ENCODE results near the gene SETD1A. TPM values are rescaled to one million over a fixed set of nuclear protein-coding genes. Genes with fewer than 3 reads are reported as not detected.

Gene SETD1A
- total RNA-seq, 1 experiment from 2014 or later, result 15.8 TPM

GRCh38 chr16:31006589-31006988 lies 49.0 kb downstream of the SETD1A start:
- H3K36me3 Mint-ChIP-seq (ENCODE audit: insufficient read depth, unreplicated experiment), result no peaks in the 10 kb centered on the region
- no peaks in the 10 kb centered on the region for H3K4me1 Mint-ChIP-seq (ENCODE audit: insufficient read depth, unreplicated experiment)
- ChIA-PET CTCF (no interaction called here), POLR2A (no interaction called here)
- H3K27me3 Mint-ChIP-seq (ENCODE audit: insufficient read depth, unreplicated experiment), result peaks cover 25% of the 10 kb centered on the region
- intact Hi-C loops (cut with micrococcal nuclease), result no loop called here
- no peaks in the 10 kb centered on the region for H3K9me3 Mint-ChIP-seq (ENCODE audit: unreplicated experiment)
- DNase-seq (ENCODE audit: unreplicated experiment), result no peak
- no TSS peak for BruUV-seq (replicated peaks)
- no peak for TF ChIP-seq CTCF (IDR thresholded peaks at IDR 0.05; ENCODE audit: unreplicated experiment)
- H3K27ac Mint-ChIP-seq (ENCODE audit: low read depth, unreplicated experiment), result no peak overlapping the region
- H3K4me3 Mint-ChIP-seq (ENCODE audit: unreplicated experiment), result no peak overlapping the region

GRCh38 chr16:31007684-31008083 lies 50.1 kb downstream of the SETD1A start:
- intact Hi-C loops (cut with micrococcal nuclease), result no loop called here
- Mint-ChIP-seq H3K4me3 (ENCODE audit: unreplicated experiment) (no peak overlapping the region), H3K4me1 (ENCODE audit: insufficient read depth, unreplicated experiment) (no peaks in the 10 kb centered on the region), H3K36me3 (ENCODE audit: insufficient read depth, unreplicated experiment) (no peaks in the 10 kb centered on the region), H3K9me3 (ENCODE audit: unreplicated experiment) (no peaks in the 10 kb centered on the region), H3K27ac (ENCODE audit: low read depth, unreplicated experiment) (no peak overlapping the region), H3K27me3 (ENCODE audit: insufficient read depth, unreplicated experiment) (peaks cover 36% of the 10 kb centered on the region)
- CTCF ChIA-PET, result no interaction called here
- no peak for DNase-seq (ENCODE audit: unreplicated experiment)
- no TSS peak for BruUV-seq (replicated peaks)
- no peak for TF ChIP-seq CTCF (IDR thresholded peaks at IDR 0.05; ENCODE audit: unreplicated experiment)
- POLR2A ChIA-PET, result interaction anchor here (0.7 kb wide), 1 partner anchor 13 kb away, joined by 3 read pairs; no protein-coding TSS in a partner anchor

GRCh38 chr16:31008149-31008548 lies 50.6 kb downstream of the SETD1A start:
- no peaks in the 10 kb centered on the region for H3K4me1 Mint-ChIP-seq (ENCODE audit: insufficient read depth, unreplicated experiment)
- ChIA-PET POLR2A (no interaction called here), CTCF (no interaction called here)
- no TSS peak for BruUV-seq (replicated peaks)
- no peak for TF ChIP-seq CTCF (IDR thresholded peaks at IDR 0.05; ENCODE audit: unreplicated experiment)
- H3K27me3 Mint-ChIP-seq (ENCODE audit: insufficient read depth, unreplicated experiment), result peaks cover 40% of the 10 kb centered on the region
- H3K4me3 Mint-ChIP-seq (ENCODE audit: unreplicated experiment), result no peak overlapping the region
- DNase-seq (ENCODE audit: unreplicated experiment), result no peak
- peak overlapping the region; percentile 63 for H3K27ac Mint-ChIP-seq (ENCODE audit: low read depth, unreplicated experiment)
- H3K36me3 Mint-ChIP-seq (ENCODE audit: insufficient read depth, unreplicated experiment), result no peaks in the 10 kb centered on the region
- no peaks in the 10 kb centered on the region for H3K9me3 Mint-ChIP-seq (ENCODE audit: unreplicated experiment)
- intact Hi-C loops (cut with micrococcal nuclease), result no loop called here

- H3K27ac Mint-ChIP-seq (ENCODE audit: low read depth, unreplicated experiment), result peak overlapping the region; percentile 63
- no peak for DNase-seq (ENCODE audit: unreplicated experiment)
- no peaks in the 10 kb centered on the region for H3K9me3 Mint-ChIP-seq (ENCODE audit: unreplicated experiment)
- intact Hi-C loops (cut with micrococcal nuclease), result no loop called here
- no peaks in the 10 kb centered on the region for H3K36me3 Mint-ChIP-seq (ENCODE audit: insufficient read depth, unreplicated experiment)
- no TSS peak for BruUV-seq (replicated peaks)
- H3K4me1 Mint-ChIP-seq (ENCODE audit: insufficient read depth, unreplicated experiment), result no peaks in the 10 kb centered on the region
- ChIA-PET POLR2A (no interaction called here), CTCF (no interaction called here)
- peaks cover 40% of the 10 kb centered on the region for H3K27me3 Mint-ChIP-seq (ENCODE audit: insufficient read depth, unreplicated experiment)
- no peak for TF ChIP-seq CTCF (IDR thresholded peaks at IDR 0.05; ENCODE audit: unreplicated experiment)
- no peak overlapping the region for H3K4me3 Mint-ChIP-seq (ENCODE audit: unreplicated experiment)
Observed at GRCh38 chr16:31008551-31008950, 51.0 kb downstream of the SETD1A start.

Data from MCF 10A (cell line).